PFSK-1 (cell line): ENCODE measurements around the gene DOCK9.

Experiments used
- FOXP2 ChIP-seq: optimal IDR thresholded peaks from 2 replicates; pipeline ENCODE3; 2011; ENCODE audit warnings: borderline replicate concordance, control low read depth, inconsistent platforms; ENCODE audit not compliant: insufficient read depth; ENCODE audit errors: extremely low read length, extremely low read depth
- POLR2AphosphoS5 ChIP-seq: IDR thresholded peaks from 2 replicates; pipeline ENCODE4 v1.6.1; 2012; ENCODE audit warnings: low read depth, mild to moderate bottlenecking, control low read depth, low read length, moderate library complexity
- SIN3A ChIP-seq: IDR thresholded peaks from 2 replicates; pipeline ENCODE4 v1.6.1; 2012; ENCODE audit warnings: mild to moderate bottlenecking, low read length, moderate library complexity, borderline replicate concordance; ENCODE audit not compliant: insufficient read depth
- TF ChIP-seq, protein P1 (sequence below), 2 experiments: IDR thresholded peaks; 2 replicates each; pipeline versions ENCODE4 v1.6.1 to v1.8.0; 2011 to 2012; ENCODE audit warnings: low read depth in 2 of 2, low read length in 2 of 2, control low read depth in 1 of 2, inconsistent platforms in 1 of 2, mild to moderate bottlenecking in 1 of 2, moderate library complexity in 1 of 2; ENCODE audit not compliant: insufficient read depth in 1 of 2

- TF ChIP-seq, protein P1, sequence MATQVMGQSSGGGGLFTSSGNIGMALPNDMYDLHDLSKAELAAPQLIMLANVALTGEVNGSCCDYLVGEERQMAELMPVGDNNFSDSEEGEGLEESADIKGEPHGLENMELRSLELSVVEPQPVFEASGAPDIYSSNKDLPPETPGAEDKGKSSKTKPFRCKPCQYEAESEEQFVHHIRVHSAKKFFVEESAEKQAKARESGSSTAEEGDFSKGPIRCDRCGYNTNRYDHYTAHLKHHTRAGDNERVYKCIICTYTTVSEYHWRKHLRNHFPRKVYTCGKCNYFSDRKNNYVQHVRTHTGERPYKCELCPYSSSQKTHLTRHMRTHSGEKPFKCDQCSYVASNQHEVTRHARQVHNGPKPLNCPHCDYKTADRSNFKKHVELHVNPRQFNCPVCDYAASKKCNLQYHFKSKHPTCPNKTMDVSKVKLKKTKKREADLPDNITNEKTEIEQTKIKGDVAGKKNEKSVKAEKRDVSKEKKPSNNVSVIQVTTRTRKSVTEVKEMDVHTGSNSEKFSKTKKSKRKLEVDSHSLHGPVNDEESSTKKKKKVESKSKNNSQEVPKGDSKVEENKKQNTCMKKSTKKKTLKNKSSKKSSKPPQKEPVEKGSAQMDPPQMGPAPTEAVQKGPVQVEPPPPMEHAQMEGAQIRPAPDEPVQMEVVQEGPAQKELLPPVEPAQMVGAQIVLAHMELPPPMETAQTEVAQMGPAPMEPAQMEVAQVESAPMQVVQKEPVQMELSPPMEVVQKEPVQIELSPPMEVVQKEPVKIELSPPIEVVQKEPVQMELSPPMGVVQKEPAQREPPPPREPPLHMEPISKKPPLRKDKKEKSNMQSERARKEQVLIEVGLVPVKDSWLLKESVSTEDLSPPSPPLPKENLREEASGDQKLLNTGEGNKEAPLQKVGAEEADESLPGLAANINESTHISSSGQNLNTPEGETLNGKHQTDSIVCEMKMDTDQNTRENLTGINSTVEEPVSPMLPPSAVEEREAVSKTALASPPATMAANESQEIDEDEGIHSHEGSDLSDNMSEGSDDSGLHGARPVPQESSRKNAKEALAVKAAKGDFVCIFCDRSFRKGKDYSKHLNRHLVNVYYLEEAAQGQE (IDR thresholded peaks at IDR 0.05; ENCODE audit: insufficient read depth in 1 of 2, low read depth in 2 of 2, low read length in 2 of 2), result no peak
- no peak for TF ChIP-seq POLR2AphosphoS5
- TF ChIP-seq FOXP2, result no peak
- no peak for TF ChIP-seq SIN3A
These were observed 197.4 kb downstream of the DOCK9 start for GRCh38 chr13:98780451-98780850.
